NCI-H1930 (cell line): ENCODE results near the gene NEURL1.
"Not testable (repeated sequence)": the region's sequence is repeated elsewhere in the genome, so short reads cannot be mapped to it uniquely, and the experiment has no call there.

Experiments
- DNase-seq, 2 experiments: peaks; one replicate each; lab custom pipeline; 2025; lab: John Stamatoyannopoulos, UW

The NEURL1 gene

GRCh38 chr10:103493916-103494877 lies 692 bp downstream of the NEURL1 start:
- DNase-seq, result no peak

- no peak for DNase-seq
Observed at GRCh38 chr10:103495321-103495720, 1.8 kb downstream of the NEURL1 start.

GRCh38 chr10:103497161-103497915 lies 3.8 kb downstream of the NEURL1 start:
- no peak for DNase-seq

GRCh38 chr10:103498936-103499638 lies 5.6 kb downstream of the NEURL1 start:
- no peak for DNase-seq

GRCh38 chr10:103499881-103500280 lies 6.4 kb downstream of the NEURL1 start:
- no peak for DNase-seq

GRCh38 chr10:103500481-103500880 lies 7.0 kb downstream of the NEURL1 start:
- no peak for DNase-seq

- DNase-seq, result no peak
Observed at GRCh38 chr10:103501186-103501585, 7.7 kb downstream of the NEURL1 start.

GRCh38 chr10:103502849-103503660 lies 9.6 kb downstream of the NEURL1 start:
- no peak for DNase-seq

GRCh38 chr10:103503777-103504176 lies 10.3 kb downstream of the NEURL1 start:
- not testable (repeated sequence) for DNase-seq

GRCh38 chr10:103504181-103504783 lies 10.8 kb downstream of the NEURL1 start:
- no peak for DNase-seq

GRCh38 chr10:103506061-103506460 lies 12.6 kb downstream of the NEURL1 start:
- DNase-seq, result no peak

GRCh38 chr10:103507235-103508191 lies 14.0 kb downstream of the NEURL1 start:
- no peak for DNase-seq

GRCh38 chr10:103510046-103510685 lies 16.7 kb downstream of the NEURL1 start:
- no peak for DNase-seq

- DNase-seq, result no peak
Observed at GRCh38 chr10:103510791-103511752, 17.6 kb downstream of the NEURL1 start.

- DNase-seq, result no peak
Observed at GRCh38 chr10:103512166-103512565, 18.7 kb downstream of the NEURL1 start.

- no peak for DNase-seq
Observed at GRCh38 chr10:103512591-103513379, 19.3 kb downstream of the NEURL1 start.

- no peak for DNase-seq
Observed at GRCh38 chr10:103513380-103514060, 20.0 kb downstream of the NEURL1 start.
